Pancreas (tissue), 10 donors: ENCODE measurements around the gene MYO9A. TPM values are rescaled to one million over a fixed set of nuclear protein-coding genes. Genes with fewer than 3 reads are reported as not detected.

Experiments used
- ATAC-seq, 4 donors: fragments of 200-7000 bp; cut with Tn5 transposase; one replicate each; pipeline versions ENCODE4 v1.8.0 to v1.9.1; 2020; ENCODE audit warnings: mild to moderate bottlenecking in 4 of 4, moderate library complexity in 4 of 4
- DNase-seq, 6 donors: peaks; one replicate each; pipeline ENCODE4 v3.0.0-alpha.2; 2020
- FAIRE-seq: peaks from 2 replicates; lab custom pipeline; 2012; peaks lifted over from hg19 to GRCh38; lab: Jason Lieb, UNC
- H3K27ac ChIP-seq, 4 donors: fragments of 200-600 bp; sonication (generic); 1 replicate in 3 of 4; 2 replicates in 1 of 4; pipeline versions ENCODE4 v1.5.0 to v1.8.0; 2020
- H3K27me3 ChIP-seq, 4 donors: fragments of 200-600 bp; one replicate each; pipeline ENCODE4 v1.8.0; 2021
- H3K36me3 ChIP-seq, 3 donors: fragments of 200-600 bp; sonication (generic) in 1 of 3; one replicate each; pipeline versions ENCODE4 v1.5.0 to v1.8.0; 2020 to 2021
- H3K4me1 ChIP-seq, 3 donors: fragments of 200-600 bp; one replicate each; pipeline ENCODE4 v1.8.0; 2021
- H3K4me3 ChIP-seq, 4 donors: fragments of 200-600 bp; sonication (generic) in 2 of 4; one replicate each; pipeline versions ENCODE4 v1.5.0 to v1.8.0; 2020 to 2021
- H3K9me3 ChIP-seq, 4 donors: fragments of 200-600 bp; one replicate each; pipeline ENCODE4 v1.8.0; 2021
- CTCF ChIP-seq, 4 donors: fragments of 200-600 bp; sonication (generic) in 3 of 4; IDR thresholded peaks; one replicate each; pipeline versions ENCODE4 v1.5.0 to v1.8.0; 2021; ENCODE audit warnings: antibody characterized with exemption in 4 of 4
- WGBS, 2 donors: extraction: QIAGEN DNeasy Blood & Tissue Kit; methylation state at CpG; one replicate each; pipeline ENCODE4 v1.1.7; 2013; 5-methylcytosine and 5-hydroxymethylcytosine counted together
- intact Hi-C, 3 donors: fragments of 100-400 bp; cut with DNase I; formaldehyde crosslinking; loops; one replicate each; pipeline versions ENCODE4 v1.11.1 to v1.14.2; 2022
- polyA plus RNA-seq, 2 donors: library from polyadenylated mRNA; stranded (reverse); fragments of 200-250 nt; gene quantifications; one replicate each; pipeline ENCODE4 v1.2.3, GENCODE V29; 2013
- total RNA-seq, 6 donors: library from RNA; stranded (reverse); fragmentation: NEBNext Ultra II Directional in 4 of 6; extraction: Animal tissue kit (Norgen Biotek cat#: 25700) in 4 of 6; gene quantifications; one replicate each; pipeline versions ENCODE4 v1.2.1 to v1.2.4, GENCODE V29; 2021 to 2023
- donor health status: healthy with polysubstance abuse.
- donor health status: DM: no; HTN: no; CAD: no; lungs with moderate emphysema.
- donor health status: DM: no; HTN: no; CAD: no.
- donor health status: control.
- donor health status: control.
- donor health status: Bipolar disorder and iron deficiency.
- donor health status: DM: yes; HTN: yes; CAD: no.
- donor health status: DM: no; HTN: no; CAD: no.
- donor health status: DM: no; HTN: no; CAD: no.
- donor health status: DM: yes; HTN: yes; CAD: no.

The MYO9A gene
- total and polyA plus RNA-seq, 8 donors: 1.2 to 21.0 (median 7.8) TPM

- intact Hi-C loops: no loop called here
- H3K27ac ChIP-seq: no peak overlapping the region
- DNase-seq (no peak), FAIRE-seq (no peak), ATAC-seq (no peak)
- no peak overlapping the region for H3K4me3 ChIP-seq
- no peaks in the 10 kb centered on the region for H3K9me3 ChIP-seq
- WGBS, 2 donors: 94 to 95% methylated on average over 6 of the region's 6 CpGs
- no peaks in the 10 kb centered on the region for H3K36me3 ChIP-seq
- TF ChIP-seq CTCF (IDR thresholded peaks at IDR 0.05): no peak
- no peaks in the 10 kb centered on the region for H3K27me3 ChIP-seq
- H3K4me1 ChIP-seq: no peaks in the 10 kb centered on the region
Measured at GRCh38 chr15:71939981-71940588, 177.9 kb downstream of the MYO9A start.

GRCh38 chr15:71937650-71938311 lies 180.2 kb downstream of the MYO9A start:
- ATAC-seq (no peak), DNase-seq (no peak), FAIRE-seq (no peak)
- Histone ChIP-seq H3K4me1 (no peaks in the 10 kb centered on the region), H3K36me3 (no peaks in the 10 kb centered on the region), H3K9me3 (no peaks in the 10 kb centered on the region), H3K27me3 (no peaks in the 10 kb centered on the region), H3K27ac (no peak overlapping the region), H3K4me3 (no peak overlapping the region)
- intact Hi-C loops: no loop called here
- 85 to 88% methylated on average over 3 of the region's 3 CpGs for WGBS, 2 donors
- TF ChIP-seq CTCF (IDR thresholded peaks at IDR 0.05): no peak

GRCh38 chr15:71934446-71934845 lies 183.5 kb downstream of the MYO9A start:
- Histone ChIP-seq H3K27me3 (no peaks in the 10 kb centered on the region), H3K27ac (no peak overlapping the region), H3K4me3 (no peak overlapping the region), H3K9me3 (no peaks in the 10 kb centered on the region), H3K4me1 (no peaks in the 10 kb centered on the region), H3K36me3 (no peaks in the 10 kb centered on the region)
- intact Hi-C loops: no loop called here
- FAIRE-seq: no peak
- WGBS, 2 donors: 79 to 85% methylated on average over 3 of the region's 3 CpGs
- no peak for DNase-seq
- no peak for ATAC-seq
- no peak for TF ChIP-seq CTCF (IDR thresholded peaks at IDR 0.05)

- TF ChIP-seq CTCF (IDR thresholded peaks at IDR 0.05): no peak
- Histone ChIP-seq H3K36me3 (no peaks in the 10 kb centered on the region), H3K4me1 (no peaks in the 10 kb centered on the region), H3K27ac (no peak overlapping the region), H3K27me3 (no peaks in the 10 kb centered on the region), H3K9me3 (no peaks in the 10 kb centered on the region), H3K4me3 (no peak overlapping the region)
- intact Hi-C loops: no loop called here
- WGBS, 2 donors: 90% methylated on average over 2 of the region's 2 CpGs
- DNase-seq (no peak), FAIRE-seq (no peak), ATAC-seq (no peak)
Measured at GRCh38 chr15:71932689-71933088, 185.3 kb downstream of the MYO9A start.

GRCh38 chr15:71931261-71931660 lies 186.7 kb downstream of the MYO9A start:
- intact Hi-C loops: no loop called here
- FAIRE-seq: no peak
- H3K4me1 ChIP-seq: no peaks in the 10 kb centered on the region
- no peak for DNase-seq
- no peaks in the 10 kb centered on the region for H3K9me3 ChIP-seq
- no peak overlapping the region for H3K4me3 ChIP-seq
- no peak for ATAC-seq
- no peak overlapping the region for H3K27ac ChIP-seq
- H3K27me3 ChIP-seq: no peaks in the 10 kb centered on the region
- WGBS, 2 donors: 90 to 91% methylated on average over 1 of the region's 1 CpG
- H3K36me3 ChIP-seq: no peaks in the 10 kb centered on the region
- TF ChIP-seq CTCF (IDR thresholded peaks at IDR 0.05): no peak
